ENCODE measurements around the gene ATP13A4.
A peak's percentile ranks its signal among the peaks of the same experiment; 100 is the strongest.

Gene ATP13A4

GRCh38 chr3:193586526-193586925, 31.8 kb upstream of the ATP13A4 start:
- Histone ChIP-seq H3K36me3 (no peaks in the 10 kb centered on the region), H3K27me3 (ENCODE audit: insufficient read depth, low read depth, severe bottlenecking) (no peaks in the 10 kb centered on the region), H3K9me3 (ENCODE audit: severe bottlenecking) (no peaks in the 10 kb centered on the region), H3K4me3 (ENCODE audit: low read depth, low read length) (no peak overlapping the region), H3K27ac (no peak overlapping the region)
- TF ChIP-seq CTCF (IDR thresholded peaks at IDR 0.05; ENCODE audit: low read depth, low read length) = no peak
- DNase-seq = no peak

DNA sequence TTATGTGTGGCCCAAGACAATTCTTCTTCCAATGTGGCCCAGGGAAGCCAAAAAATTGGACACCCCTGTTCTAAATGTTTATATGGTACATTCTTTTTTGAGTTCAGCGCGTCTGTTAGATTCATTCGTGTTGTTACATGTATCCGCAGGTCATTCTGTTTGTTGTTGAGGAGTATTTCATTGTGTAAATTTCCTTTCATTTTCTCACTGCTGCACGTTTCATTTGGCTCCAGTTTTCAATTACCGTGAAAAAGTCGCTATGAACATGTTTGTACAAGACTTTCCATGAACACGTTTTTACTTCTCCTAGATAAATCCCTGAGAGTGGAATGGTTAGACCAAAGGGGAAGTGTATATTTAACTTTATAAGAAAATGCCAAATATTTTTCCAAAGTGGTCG, 30.8 kb upstream of the ATP13A4 start:
- no peaks in the 10 kb centered on the region for H3K27me3 ChIP-seq (ENCODE audit: insufficient read depth, low read depth, severe bottlenecking)
- no peak for DNase-seq
- H3K9me3 ChIP-seq (ENCODE audit: severe bottlenecking) = no peaks in the 10 kb centered on the region
- H3K4me3 ChIP-seq (ENCODE audit: low read depth, low read length) = no peak overlapping the region
- TF ChIP-seq CTCF (IDR thresholded peaks at IDR 0.05; ENCODE audit: low read depth, low read length) = no peak
- no peak overlapping the region for H3K27ac ChIP-seq
- no peaks in the 10 kb centered on the region for H3K36me3 ChIP-seq

- Histone ChIP-seq H3K36me3 (no peaks in the 10 kb centered on the region), H3K9me3 (ENCODE audit: severe bottlenecking) (no peaks in the 10 kb centered on the region), H3K27me3 (ENCODE audit: insufficient read depth, low read depth, severe bottlenecking) (no peaks in the 10 kb centered on the region), H3K27ac (no peak overlapping the region), H3K4me3 (ENCODE audit: low read depth, low read length) (no peak overlapping the region)
- no peak for DNase-seq
- no peak for TF ChIP-seq CTCF (IDR thresholded peaks at IDR 0.05; ENCODE audit: low read depth, low read length)
Observed at GRCh38 chr3:193574488-193575070, 19.9 kb upstream of the ATP13A4 start.

DNA sequence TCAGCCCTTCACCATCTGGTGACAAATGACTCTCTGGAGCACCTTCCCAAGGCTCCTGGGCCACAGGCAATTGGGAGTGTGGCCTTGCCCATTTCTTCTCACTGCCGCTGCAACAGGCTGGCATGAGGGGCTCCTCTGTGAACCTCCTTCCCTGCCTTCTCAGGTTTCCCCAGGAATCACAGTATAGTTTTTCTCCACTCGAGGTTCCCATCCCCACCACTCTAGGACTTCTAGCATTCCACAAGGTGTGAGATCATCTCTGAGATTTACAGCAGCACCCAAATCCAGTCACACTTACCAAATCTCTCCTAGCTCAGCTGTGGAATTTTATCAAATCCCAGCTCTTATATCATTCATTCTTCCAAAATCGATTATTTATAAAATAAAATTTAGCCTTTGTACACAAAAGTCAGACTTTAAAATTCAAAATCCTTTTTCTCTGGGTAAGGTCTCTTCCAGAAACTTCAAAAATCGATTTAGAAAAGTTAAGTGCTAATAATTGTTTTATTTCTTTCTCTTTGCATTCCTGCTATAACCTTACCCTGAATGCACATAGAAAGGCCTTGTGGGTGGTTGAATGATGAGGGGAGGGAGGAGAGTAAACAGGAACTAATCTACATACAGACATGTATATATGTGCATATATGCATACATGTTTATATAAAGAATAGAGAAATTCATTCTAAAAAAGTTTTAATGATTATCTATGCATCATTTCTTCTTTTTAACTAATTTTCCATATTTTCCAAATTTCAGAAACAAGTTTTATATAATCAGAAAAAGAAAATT, 18.9 kb upstream of the ATP13A4 start:
- TF ChIP-seq CTCF (IDR thresholded peaks at IDR 0.05; ENCODE audit: low read depth, low read length) = no peak

DNA sequence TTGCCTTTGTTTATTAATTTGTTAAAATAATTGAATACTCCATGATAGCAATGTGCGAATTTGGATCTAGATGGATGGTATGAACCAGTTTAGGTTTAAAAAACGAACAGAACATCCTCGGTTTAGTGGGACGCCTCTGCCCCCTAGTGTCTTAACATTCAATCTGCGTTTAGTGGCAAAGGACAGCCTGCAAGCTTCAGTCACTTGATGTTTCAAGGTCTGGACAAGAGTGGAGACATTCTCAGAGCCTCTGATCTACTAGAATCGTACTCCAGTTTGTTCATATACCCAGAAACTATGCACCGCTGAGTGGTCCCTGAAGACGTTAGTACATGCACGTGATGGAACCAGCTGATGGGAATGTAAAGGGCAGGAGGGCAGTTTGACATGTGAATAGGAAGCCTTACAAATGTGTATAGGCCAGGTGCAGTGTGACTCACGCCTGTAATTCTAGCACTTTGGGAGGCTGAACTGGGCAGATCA, 17.8 kb upstream of the ATP13A4 start:
- Histone ChIP-seq H3K27me3 (ENCODE audit: insufficient read depth, low read depth, severe bottlenecking) (no peaks in the 10 kb centered on the region), H3K36me3 (no peaks in the 10 kb centered on the region), H3K9me3 (ENCODE audit: severe bottlenecking) (no peaks in the 10 kb centered on the region), H3K4me3 (ENCODE audit: low read depth, low read length) (no peak overlapping the region), H3K27ac (no peak overlapping the region)
- DNase-seq = peak; percentile 47
- TF ChIP-seq CTCF (IDR thresholded peaks at IDR 0.05; ENCODE audit: low read depth, low read length) = peak; percentile 55

More for the DNA sequence above, 18.9 kb upstream of the ATP13A4 start:
- no peaks in the 10 kb centered on the region for H3K36me3 ChIP-seq
- no peak overlapping the region for H3K4me3 ChIP-seq (ENCODE audit: low read depth, low read length)
- no peaks in the 10 kb centered on the region for H3K27me3 ChIP-seq (ENCODE audit: insufficient read depth, low read depth, severe bottlenecking)
- no peak for DNase-seq
- H3K27ac ChIP-seq = no peak overlapping the region
- H3K9me3 ChIP-seq (ENCODE audit: severe bottlenecking) = no peaks in the 10 kb centered on the region

Measured in WERI-Rb-1 (cell line).